Caco-2 (cell line): ENCODE measurements around the gene FGF19. TPM values are rescaled to one million over a fixed set of nuclear protein-coding genes. Genes with fewer than 3 reads are reported as not detected.

Experiments used
- BruUV-seq: library from RNA; stranded (reverse); fragments of 400-500 nt; replicated peaks from 2 replicates; lab custom pipeline; 2021; lab: Mats Ljungman, UMichigan
- CTCF ChIA-PET: fragments of 300-600 bp; sonication (Branson Sonifier 250); formaldehyde crosslinking; loops from one replicate; lab custom pipeline; 2022; ENCODE audit warnings: antibody characterized with exemption; lab: Charles Lee
- POLR2A ChIA-PET: fragments of 300-600 bp; sonication (Branson Sonifier 250); formaldehyde crosslinking; loops from one replicate; lab custom pipeline; 2022; ENCODE audit warnings: antibody characterized with exemption; lab: Charles Lee
- DNase-seq, 2 experiments: peaks; one replicate each; pipeline versions ENCODE4 v3.0.0 to v3.0.0-alpha.2; 2020 to 2022
- H3K27me3 ChIP-seq: replicated peaks from 2 replicates; pipeline ENCODE4 v1.6.0; 2011; ENCODE audit warnings: low read length; ENCODE audit not compliant: control insufficient read depth, insufficient read depth
- H3K36me3 ChIP-seq: 2 replicates; pipeline ENCODE4 v1.5.1; 2011; ENCODE audit warnings: low read length; ENCODE audit not compliant: control insufficient read depth, insufficient read depth
- H3K4me1 ChIP-seq: fragments of 250-450 bp; sonication (Bioruptor Pico); 2 replicates; pipeline ENCODE4 v1.5.1; 2020; ENCODE audit warnings: mild to moderate bottlenecking
- H3K4me3 ChIP-seq: 2 replicates; pipeline ENCODE4 v1.5.1; 2011; ENCODE audit warnings: low read depth, mild to moderate bottlenecking, control low read depth, low read length
- H3K9me3 ChIP-seq: fragments of 250-450 bp; sonication (Bioruptor Pico); 2 replicates; pipeline ENCODE4 v1.5.1; 2020; ENCODE audit warnings: mild to moderate bottlenecking, moderate library complexity
- H3K27ac Mint-ChIP-seq: one replicate; pipeline ENCODE4 v1.8.0; 2022; ENCODE audit warnings: mixed read lengths; ENCODE audit not compliant: unreplicated experiment
- H3K27me3 Mint-ChIP-seq: one replicate; pipeline ENCODE4 v1.8.0; 2022; ENCODE audit warnings: mixed read lengths; ENCODE audit not compliant: insufficient read depth, unreplicated experiment
- H3K36me3 Mint-ChIP-seq: one replicate; pipeline ENCODE4 v1.8.0; 2022; ENCODE audit warnings: mild to moderate bottlenecking, mixed read lengths; ENCODE audit not compliant: insufficient read depth, unreplicated experiment
- H3K4me1 Mint-ChIP-seq: one replicate; pipeline ENCODE4 v1.8.0; 2022; ENCODE audit warnings: low read depth, mixed read lengths; ENCODE audit not compliant: unreplicated experiment
- H3K4me3 Mint-ChIP-seq: one replicate; pipeline ENCODE4 v1.8.0; 2022; ENCODE audit warnings: mild to moderate bottlenecking, moderate library complexity, mixed read lengths; ENCODE audit not compliant: unreplicated experiment
- H3K9me3 Mint-ChIP-seq: one replicate; pipeline ENCODE4 v1.8.0; 2022; ENCODE audit warnings: mixed read lengths; ENCODE audit not compliant: unreplicated experiment
- intact Hi-C: fragments of 100-400 bp; cut with micrococcal nuclease; formaldehyde crosslinking; loops from one replicate; pipeline ENCODE4 v1.10.0; 2022; ENCODE audit not compliant: unreplicated experiment
- total RNA-seq: library from RNA; stranded (reverse); gene quantifications from 2 replicates; pipeline ENCODE4 v1.2.3, GENCODE V29; 2022
- TF ChIP-seq, protein P1 (sequence below), 2 experiments: fragments of 200-600 bp in 1 of 2; IDR thresholded peaks; 1 replicate in 1 of 2; 2 replicates in 1 of 2; pipeline versions ENCODE4 v1.5.1 to v1.8.0; 2011 to 2022; ENCODE audit warnings: antibody characterized with exemption in 1 of 2, control low read depth in 1 of 2, inconsistent platforms in 1 of 2, low read depth in 1 of 2, low read length in 1 of 2, mild to moderate bottlenecking in 1 of 2, moderate library complexity in 1 of 2; ENCODE audit not compliant: insufficient read depth in 1 of 2, severe bottlenecking in 1 of 2, unreplicated experiment in 1 of 2

FGF19 gene
- total RNA-seq, 1 experiment from 2014 or later = 1.7 TPM

DNA sequence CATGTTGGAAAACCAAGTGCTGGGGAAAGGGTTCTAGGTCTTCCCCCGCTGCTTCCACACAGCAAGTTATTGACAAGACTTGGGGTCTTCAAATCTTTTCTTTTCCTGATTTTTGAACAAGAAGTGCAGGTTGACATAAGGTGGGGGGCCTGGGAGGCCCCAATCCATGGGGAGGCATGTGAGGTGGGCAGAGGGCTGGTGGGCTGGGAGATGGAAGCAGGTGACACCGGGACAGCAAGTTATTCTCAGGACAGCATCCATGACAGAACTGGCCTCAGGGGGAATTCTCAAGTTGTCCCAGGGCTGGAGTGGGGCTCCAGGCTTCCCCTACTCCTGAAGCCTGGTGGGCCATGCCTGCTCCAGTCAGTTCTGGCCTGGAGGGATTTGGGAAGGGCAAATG, 5.5 kb downstream of the FGF19 start:
- Histone ChIP-seq H3K36me3 (no peaks in the 10 kb centered on the region), H3K4me3 (no peak overlapping the region), H3K4me1 (peaks cover 9% of the 10 kb centered on the region), H3K9me3 (no peaks in the 10 kb centered on the region), H3K27me3 (no peaks in the 10 kb centered on the region)
- CTCF ChIA-PET = no interaction called here
- no peak for DNase-seq
- no TSS peak for BruUV-seq
- H3K27ac Mint-ChIP-seq = no peak overlapping the region
- no peaks in the 10 kb centered on the region for H3K9me3 Mint-ChIP-seq
- H3K4me1 Mint-ChIP-seq = peaks cover 11% of the 10 kb centered on the region
- intact Hi-C loops = no loop called here
- TF ChIP-seq, protein P1, sequence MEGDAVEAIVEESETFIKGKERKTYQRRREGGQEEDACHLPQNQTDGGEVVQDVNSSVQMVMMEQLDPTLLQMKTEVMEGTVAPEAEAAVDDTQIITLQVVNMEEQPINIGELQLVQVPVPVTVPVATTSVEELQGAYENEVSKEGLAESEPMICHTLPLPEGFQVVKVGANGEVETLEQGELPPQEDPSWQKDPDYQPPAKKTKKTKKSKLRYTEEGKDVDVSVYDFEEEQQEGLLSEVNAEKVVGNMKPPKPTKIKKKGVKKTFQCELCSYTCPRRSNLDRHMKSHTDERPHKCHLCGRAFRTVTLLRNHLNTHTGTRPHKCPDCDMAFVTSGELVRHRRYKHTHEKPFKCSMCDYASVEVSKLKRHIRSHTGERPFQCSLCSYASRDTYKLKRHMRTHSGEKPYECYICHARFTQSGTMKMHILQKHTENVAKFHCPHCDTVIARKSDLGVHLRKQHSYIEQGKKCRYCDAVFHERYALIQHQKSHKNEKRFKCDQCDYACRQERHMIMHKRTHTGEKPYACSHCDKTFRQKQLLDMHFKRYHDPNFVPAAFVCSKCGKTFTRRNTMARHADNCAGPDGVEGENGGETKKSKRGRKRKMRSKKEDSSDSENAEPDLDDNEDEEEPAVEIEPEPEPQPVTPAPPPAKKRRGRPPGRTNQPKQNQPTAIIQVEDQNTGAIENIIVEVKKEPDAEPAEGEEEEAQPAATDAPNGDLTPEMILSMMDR (IDR thresholded peaks at IDR 0.05; ENCODE audit: insufficient read depth in 1 of 2, low read depth in 1 of 2, low read length in 1 of 2, severe bottlenecking in 1 of 2, unreplicated experiment in 1 of 2) = no peak
- no peaks in the 10 kb centered on the region for H3K27me3 Mint-ChIP-seq
- no peak overlapping the region for H3K4me3 Mint-ChIP-seq
- POLR2A ChIA-PET = no interaction called here
- peaks cover 4% of the 10 kb centered on the region for H3K36me3 Mint-ChIP-seq

DNA sequence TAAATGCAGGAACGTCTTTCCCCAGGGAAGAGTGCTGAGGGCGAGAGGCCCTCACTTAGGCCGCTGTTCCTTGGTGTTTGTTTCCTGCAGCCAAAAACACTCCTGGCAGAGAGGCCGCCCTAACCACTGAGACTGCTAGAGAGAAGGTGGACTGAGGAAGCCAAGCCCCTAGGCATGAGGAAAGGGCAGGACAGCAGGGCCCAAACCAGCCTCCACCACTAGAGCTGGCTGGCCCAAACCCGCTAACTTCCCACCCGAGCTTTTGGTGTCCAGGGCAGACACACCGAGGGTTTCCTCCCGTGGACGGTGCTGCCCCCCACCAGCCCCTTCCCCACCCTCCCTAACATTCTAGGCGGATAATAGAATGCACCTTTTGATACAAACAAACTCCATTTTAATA, 6.0 kb downstream of the FGF19 start:
- ChIA-PET CTCF (no interaction called here), POLR2A (no interaction called here)
- TF ChIP-seq, protein P1 (IDR thresholded peaks at IDR 0.05; ENCODE audit: insufficient read depth in 1 of 2, low read depth in 1 of 2, low read length in 1 of 2, severe bottlenecking in 1 of 2, unreplicated experiment in 1 of 2) = no peak
- DNase-seq = no peak
- Histone ChIP-seq H3K4me3 (no peak overlapping the region), H3K4me1 (peaks cover 9% of the 10 kb centered on the region), H3K27me3 (no peaks in the 10 kb centered on the region), H3K36me3 (no peaks in the 10 kb centered on the region), H3K9me3 (no peaks in the 10 kb centered on the region)
- Mint-ChIP-seq H3K27ac (no peak overlapping the region), H3K9me3 (peaks cover under 1% of the 10 kb centered on the region), H3K36me3 (peaks cover 4% of the 10 kb centered on the region), H3K4me3 (no peak overlapping the region), H3K27me3 (no peaks in the 10 kb centered on the region), H3K4me1 (peaks cover 11% of the 10 kb centered on the region)
- intact Hi-C loops = no loop called here
- BruUV-seq = no TSS peak

DNA sequence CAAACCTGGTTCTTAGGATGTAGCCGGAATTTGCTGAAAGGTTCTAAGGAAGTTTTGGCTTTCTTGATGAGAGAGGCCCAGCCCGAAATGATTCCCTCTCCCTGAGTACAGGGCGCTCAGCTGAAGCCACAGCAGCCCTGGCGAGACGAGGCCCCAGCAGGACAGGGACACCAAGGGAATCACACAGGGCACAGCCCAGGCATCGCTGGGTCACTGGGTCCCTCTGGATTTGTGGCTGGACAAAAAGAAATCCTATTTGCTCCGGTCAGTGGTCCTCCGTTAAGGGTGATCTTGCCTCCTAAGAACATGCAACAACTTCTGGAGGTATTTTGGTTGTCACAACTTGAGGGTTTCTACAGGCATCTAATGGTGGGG, 6.4 kb downstream of the FGF19 start:
- no peak for DNase-seq
- peaks cover 9% of the 10 kb centered on the region for H3K4me1 ChIP-seq
- no peak overlapping the region for H3K4me3 Mint-ChIP-seq
- TF ChIP-seq, protein P1 (IDR thresholded peaks at IDR 0.05; ENCODE audit: insufficient read depth in 1 of 2, low read depth in 1 of 2, low read length in 1 of 2, severe bottlenecking in 1 of 2, unreplicated experiment in 1 of 2) = no peak
- H3K27me3 Mint-ChIP-seq = no peaks in the 10 kb centered on the region
- intact Hi-C loops = no loop called here
- H3K36me3 Mint-ChIP-seq = peaks cover 4% of the 10 kb centered on the region
- H3K27ac Mint-ChIP-seq = no peak overlapping the region
- H3K4me3 ChIP-seq = no peak overlapping the region
- no peaks in the 10 kb centered on the region for H3K9me3 ChIP-seq
- BruUV-seq = no TSS peak
- POLR2A ChIA-PET = no interaction called here
- H3K9me3 Mint-ChIP-seq = peaks cover 4% of the 10 kb centered on the region
- no peaks in the 10 kb centered on the region for H3K27me3 ChIP-seq
- CTCF ChIA-PET = interaction anchor here (0.6 kb wide), 1 partner anchor 33 kb away, joined by 3 read pairs; no protein-coding TSS in a partner anchor
- peaks cover 11% of the 10 kb centered on the region for H3K4me1 Mint-ChIP-seq
- no peaks in the 10 kb centered on the region for H3K36me3 ChIP-seq
